ENCODE data around the gene DCDC1. TPM values are rescaled to one million over a fixed set of nuclear protein-coding genes. Genes with fewer than 3 reads are reported as not detected.

DCDC1 gene
- total RNA-seq, 1 experiment from 2014 or later: 2.2 TPM

DNA sequence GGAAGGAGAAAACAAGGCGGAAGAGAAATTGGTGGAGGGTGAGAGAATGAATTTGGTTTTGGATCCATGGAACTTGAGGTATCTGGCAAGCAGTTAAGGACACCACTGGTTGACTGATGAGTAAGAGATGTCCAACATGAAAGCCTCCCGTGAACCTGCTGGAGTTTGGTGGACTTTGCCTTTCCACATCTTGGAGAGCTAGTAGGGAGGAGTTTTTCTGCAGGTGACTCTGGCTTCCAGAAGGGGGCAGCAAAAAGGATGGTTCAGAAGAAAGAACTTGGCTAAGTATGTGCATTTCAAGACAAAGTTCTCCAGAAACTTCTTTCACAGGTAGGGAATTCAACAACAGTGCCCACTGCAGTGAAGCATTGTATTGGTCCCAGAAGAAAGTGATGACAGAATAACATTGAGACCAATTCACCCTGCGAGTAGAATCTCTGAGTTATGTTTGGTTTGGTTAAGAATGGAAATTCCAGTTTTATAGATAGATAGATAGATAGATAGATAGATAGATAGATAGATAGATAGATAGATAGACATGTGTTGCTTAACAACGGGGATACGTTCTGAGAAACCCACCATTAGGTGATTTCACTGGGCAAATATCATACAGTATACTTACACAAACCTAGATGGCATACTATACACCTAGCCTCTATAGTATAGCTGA lies 28.5 kb downstream of the DCDC1 start:
- Histone ChIP-seq H3K36me3 (ENCODE audit: low read depth) (no peaks in the 10 kb centered on the region), H3K27me3 (ENCODE audit: insufficient read depth, low read depth) (no peaks in the 10 kb centered on the region), H4K20me1 (ENCODE audit: insufficient read depth) (no peaks in the 10 kb centered on the region), H3K9me2 (ENCODE audit: insufficient read depth) (no peaks in the 10 kb centered on the region), H3K9me3 (ENCODE audit: insufficient read depth, low read depth) (no peaks in the 10 kb centered on the region), H3F3A (ENCODE audit: insufficient read depth, low read depth) (no peaks in the 10 kb centered on the region), H3K4me1 (replicated peaks; ENCODE audit: insufficient read depth) (no peaks in the 10 kb centered on the region), H3K4me3 (no peak overlapping the region), H3K27ac (no peak overlapping the region), H3K79me2 (ENCODE audit: low read depth) (no peaks in the 10 kb centered on the region), H3K4me2 (no peak overlapping the region), H2AFZ (no peak overlapping the region)
- intact Hi-C loops (cut with micrococcal nuclease; ENCODE audit: unreplicated experiment): no loop called here
- TF ChIP-seq, protein P1, sequence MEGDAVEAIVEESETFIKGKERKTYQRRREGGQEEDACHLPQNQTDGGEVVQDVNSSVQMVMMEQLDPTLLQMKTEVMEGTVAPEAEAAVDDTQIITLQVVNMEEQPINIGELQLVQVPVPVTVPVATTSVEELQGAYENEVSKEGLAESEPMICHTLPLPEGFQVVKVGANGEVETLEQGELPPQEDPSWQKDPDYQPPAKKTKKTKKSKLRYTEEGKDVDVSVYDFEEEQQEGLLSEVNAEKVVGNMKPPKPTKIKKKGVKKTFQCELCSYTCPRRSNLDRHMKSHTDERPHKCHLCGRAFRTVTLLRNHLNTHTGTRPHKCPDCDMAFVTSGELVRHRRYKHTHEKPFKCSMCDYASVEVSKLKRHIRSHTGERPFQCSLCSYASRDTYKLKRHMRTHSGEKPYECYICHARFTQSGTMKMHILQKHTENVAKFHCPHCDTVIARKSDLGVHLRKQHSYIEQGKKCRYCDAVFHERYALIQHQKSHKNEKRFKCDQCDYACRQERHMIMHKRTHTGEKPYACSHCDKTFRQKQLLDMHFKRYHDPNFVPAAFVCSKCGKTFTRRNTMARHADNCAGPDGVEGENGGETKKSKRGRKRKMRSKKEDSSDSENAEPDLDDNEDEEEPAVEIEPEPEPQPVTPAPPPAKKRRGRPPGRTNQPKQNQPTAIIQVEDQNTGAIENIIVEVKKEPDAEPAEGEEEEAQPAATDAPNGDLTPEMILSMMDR (conservative IDR thresholded peaks at IDR 0.05): peak; percentile 71
- no peak for TF ChIP-seq EZH2 (IDR thresholded peaks at IDR 0.05; ENCODE audit: low read depth)
- no TSS peak for BruUV-seq (replicated peaks)
- DNase-seq: peak in 1 of 2 experiments; percentile 10
- ChIA-PET POLR2A (ENCODE audit: unreplicated experiment) (no interaction called here), CTCF (interaction anchor here (0.6 to 0.7 kb wide), 3 partner anchors 262 to 1352 kb away, joined by 3 to 13 read pairs (median 5); no protein-coding TSS in a partner anchor)

DNA sequence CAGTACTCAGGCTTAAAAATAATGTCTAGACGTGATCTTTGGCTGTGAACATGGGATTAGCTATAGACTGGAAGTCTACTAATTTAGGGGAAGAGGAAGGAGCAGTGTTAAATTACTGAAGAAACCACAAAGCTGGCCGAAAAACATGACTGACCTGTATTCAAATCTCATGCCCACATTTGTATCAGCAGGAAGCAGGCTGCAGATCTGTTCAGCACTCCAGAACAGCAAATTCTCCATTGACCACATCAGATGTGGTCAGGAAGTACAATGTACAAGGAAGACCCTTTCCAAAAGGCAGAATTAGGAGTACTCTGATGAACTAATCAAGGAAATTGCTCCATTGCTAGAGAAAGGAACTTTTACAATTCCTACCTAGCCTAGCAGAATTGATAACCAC lies 31.7 kb downstream of the DCDC1 start:
- no TSS peak for BruUV-seq (replicated peaks)
- H3K27me3 ChIP-seq (ENCODE audit: insufficient read depth, low read depth): no peaks in the 10 kb centered on the region
- H3K9me3 ChIP-seq (ENCODE audit: insufficient read depth, low read depth): no peaks in the 10 kb centered on the region
- no peak for TF ChIP-seq EZH2 (IDR thresholded peaks at IDR 0.05; ENCODE audit: low read depth)
- TF ChIP-seq, protein P1 (conservative IDR thresholded peaks at IDR 0.05): no peak
- H3K4me2 ChIP-seq: no peak overlapping the region
- H3K9me2 ChIP-seq (ENCODE audit: insufficient read depth): no peaks in the 10 kb centered on the region
- no peaks in the 10 kb centered on the region for H3F3A ChIP-seq (ENCODE audit: insufficient read depth, low read depth)
- ChIA-PET CTCF (no interaction called here), POLR2A (ENCODE audit: unreplicated experiment) (no interaction called here)
- no peaks in the 10 kb centered on the region for H4K20me1 ChIP-seq (ENCODE audit: insufficient read depth)
- no peak overlapping the region for H2AFZ ChIP-seq
- no peak for DNase-seq
- H3K27ac ChIP-seq: no peak overlapping the region
- no peaks in the 10 kb centered on the region for H3K4me1 ChIP-seq (replicated peaks; ENCODE audit: insufficient read depth)
- intact Hi-C loops (cut with micrococcal nuclease; ENCODE audit: unreplicated experiment): no loop called here
- no peaks in the 10 kb centered on the region for H3K79me2 ChIP-seq (ENCODE audit: low read depth)
- no peak overlapping the region for H3K4me3 ChIP-seq
- no peaks in the 10 kb centered on the region for H3K36me3 ChIP-seq (ENCODE audit: low read depth)

DNA sequence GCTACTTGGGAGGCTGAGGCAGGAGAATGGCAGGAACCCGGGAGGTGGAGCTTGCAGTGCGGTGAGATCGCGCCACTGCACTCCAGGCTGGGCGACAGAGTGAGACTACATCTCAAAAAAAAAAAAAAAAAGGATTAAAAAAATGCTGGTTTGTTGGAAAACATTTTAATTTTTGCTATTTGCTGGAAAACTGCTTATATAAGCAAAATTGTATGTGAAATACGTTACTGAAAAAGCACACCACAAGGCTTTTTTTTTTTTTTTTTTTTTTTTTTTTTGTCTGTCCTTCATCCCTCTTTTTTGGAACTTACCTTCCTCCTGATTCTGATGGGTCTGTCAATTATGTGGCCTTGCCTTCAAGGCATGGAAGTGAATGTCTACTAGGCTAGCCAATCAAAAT lies 40.8 kb downstream of the DCDC1 start:
- no TSS peak for BruUV-seq (replicated peaks)
- no peaks in the 10 kb centered on the region for H3K79me2 ChIP-seq (ENCODE audit: low read depth)
- no peaks in the 10 kb centered on the region for H3K9me3 ChIP-seq (ENCODE audit: insufficient read depth, low read depth)
- no peak overlapping the region for H3K27ac ChIP-seq
- H3K4me1 ChIP-seq (replicated peaks; ENCODE audit: insufficient read depth): no peaks in the 10 kb centered on the region
- H3K9me2 ChIP-seq (ENCODE audit: insufficient read depth): no peaks in the 10 kb centered on the region
- H3K4me3 ChIP-seq: no peak overlapping the region
- no peaks in the 10 kb centered on the region for H3K27me3 ChIP-seq (ENCODE audit: insufficient read depth, low read depth)
- H3F3A ChIP-seq (ENCODE audit: insufficient read depth, low read depth): no peaks in the 10 kb centered on the region
- ChIA-PET POLR2A (ENCODE audit: unreplicated experiment) (no interaction called here), CTCF (no interaction called here)
- H4K20me1 ChIP-seq (ENCODE audit: insufficient read depth): no peaks in the 10 kb centered on the region
- no peak for TF ChIP-seq EZH2 (IDR thresholded peaks at IDR 0.05; ENCODE audit: low read depth)
- TF ChIP-seq, protein P1 (conservative IDR thresholded peaks at IDR 0.05): no peak
- no peak for DNase-seq
- no peak overlapping the region for H3K4me2 ChIP-seq
- no peak overlapping the region for H2AFZ ChIP-seq
- intact Hi-C loops (cut with micrococcal nuclease; ENCODE audit: unreplicated experiment): no loop called here
- no peaks in the 10 kb centered on the region for H3K36me3 ChIP-seq (ENCODE audit: low read depth)
